HS-5 (cell line): ENCODE results near the gene IRAK3.
"Not testable (repeated sequence)": the region's sequence is repeated elsewhere in the genome, so short reads cannot be mapped to it uniquely, and the experiment has no call there.

Experiments
- DNase-seq: peaks from one replicate; pipeline ENCODE4 v3.0.0-alpha.2; 2012; ENCODE audit warnings: low read depth

Gene IRAK3

DNA sequence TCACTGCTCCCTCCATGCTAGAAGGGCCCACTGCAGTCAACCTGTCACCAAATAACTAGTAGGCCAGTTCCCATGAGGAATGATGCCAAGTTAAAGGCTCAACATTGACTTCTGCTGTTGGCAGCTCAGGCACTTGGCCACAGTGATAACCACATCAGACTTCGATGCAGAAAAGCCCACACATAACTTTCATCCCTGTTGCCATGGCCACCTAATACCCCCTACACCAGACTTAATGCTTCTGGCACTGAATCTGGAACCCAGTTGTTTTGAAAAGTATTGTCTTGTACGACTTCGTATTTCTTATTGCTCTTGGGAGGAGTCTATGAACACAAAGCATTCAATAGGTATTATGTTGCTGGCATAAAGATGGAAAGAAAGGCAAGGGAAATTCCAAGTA is 69.0 kb downstream of the IRAK3 start:
- DNase-seq, result no peak

GRCh38 chr12:66262737-66263136 is 73.7 kb downstream of the IRAK3 start:
- DNase-seq, result no peak

DNA sequence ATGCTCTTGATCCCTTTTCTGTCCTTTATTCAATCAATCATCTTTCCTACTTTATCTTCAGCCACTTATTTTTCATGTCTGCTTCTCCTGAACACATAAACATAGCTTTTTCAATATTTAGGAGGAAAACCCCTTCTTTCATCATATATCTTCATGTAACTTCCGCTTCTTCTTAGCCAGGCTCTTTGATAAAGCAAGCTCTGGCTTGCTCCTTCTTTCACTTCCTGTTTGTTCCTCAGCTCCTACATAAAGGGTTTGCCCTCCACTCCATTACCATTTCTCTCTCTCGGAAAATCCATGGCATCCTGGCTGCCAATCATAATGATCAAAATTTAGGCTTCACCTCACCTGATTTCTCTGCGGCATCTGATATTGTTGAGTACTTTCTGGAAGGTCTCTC is 79.5 kb downstream of the IRAK3 start:
- DNase-seq, result no peak

DNA sequence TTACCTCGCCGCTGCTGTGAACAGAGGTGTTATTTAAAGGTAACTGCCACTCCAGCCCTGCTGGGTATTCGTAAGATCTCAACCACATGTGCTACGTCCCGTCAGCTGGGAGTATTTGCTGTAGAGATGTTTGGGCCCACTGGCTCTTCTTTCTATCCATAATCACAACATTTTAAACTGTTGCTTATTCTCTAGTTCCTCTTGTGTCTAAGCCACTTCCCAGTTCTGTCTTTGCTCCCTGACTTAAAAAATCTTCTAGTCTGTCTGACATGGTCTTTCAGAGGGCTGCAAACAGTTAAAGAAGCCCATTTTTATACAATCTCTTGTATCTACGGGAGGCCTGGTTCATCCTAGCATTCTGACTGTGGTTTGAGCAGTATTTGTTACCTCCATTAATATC is 80.1 kb downstream of the IRAK3 start:
- no peak for DNase-seq

GRCh38 chr12:66269757-66270383 is 80.9 kb downstream of the IRAK3 start:
- DNase-seq, result peak; percentile 23

- no peak for DNase-seq
Observed at GRCh38 chr12:66270613-66271012, 81.6 kb downstream of the IRAK3 start.

- DNase-seq, result no peak
Observed at GRCh38 chr12:66272650-66273049, 83.6 kb downstream of the IRAK3 start.

DNA sequence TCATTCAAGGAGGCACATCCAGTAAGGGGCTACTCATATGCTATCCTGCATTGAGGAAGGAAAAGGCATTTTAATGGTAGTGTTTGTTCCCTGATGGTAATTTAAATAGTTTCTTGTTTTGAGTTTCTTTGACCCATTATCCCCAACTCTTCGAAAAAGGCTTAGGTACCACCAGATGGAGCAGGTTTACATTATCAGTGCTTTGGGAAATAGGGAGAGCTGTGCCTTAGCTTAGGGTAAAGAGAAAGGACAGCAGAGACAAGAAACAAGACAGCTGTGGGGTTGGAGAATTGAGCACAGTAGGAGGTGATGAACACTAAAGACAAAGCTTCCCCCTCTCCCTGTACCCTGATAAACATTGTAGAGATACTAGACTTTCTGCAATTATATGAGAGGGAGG is 84.1 kb downstream of the IRAK3 start:
- DNase-seq, result no peak

GRCh38 chr12:66275040-66275439 is 86.0 kb downstream of the IRAK3 start:
- DNase-seq, result no peak

GRCh38 chr12:66279123-66279712 is 90.2 kb downstream of the IRAK3 start:
- DNase-seq, result no peak

DNA sequence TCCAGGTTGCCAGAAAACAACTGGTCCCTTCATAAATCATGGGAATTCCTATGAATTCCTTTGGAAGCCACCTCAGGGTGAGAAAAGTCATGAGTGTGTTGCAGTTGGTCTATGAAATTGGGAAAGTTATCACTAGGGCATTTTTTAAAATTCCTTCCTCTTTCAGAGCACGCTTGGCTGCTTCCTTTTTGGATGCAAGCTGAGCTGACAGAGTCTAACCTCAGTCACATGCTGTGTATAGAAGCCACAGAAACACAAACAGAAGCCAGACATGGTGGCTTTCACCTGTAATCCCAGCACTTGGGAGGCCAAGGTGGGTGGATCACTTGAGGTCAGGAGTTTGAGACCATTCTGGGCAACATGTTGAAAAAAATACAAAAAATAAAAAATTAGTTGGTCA is 91.5 kb downstream of the IRAK3 start:
- DNase-seq, result no peak

DNA sequence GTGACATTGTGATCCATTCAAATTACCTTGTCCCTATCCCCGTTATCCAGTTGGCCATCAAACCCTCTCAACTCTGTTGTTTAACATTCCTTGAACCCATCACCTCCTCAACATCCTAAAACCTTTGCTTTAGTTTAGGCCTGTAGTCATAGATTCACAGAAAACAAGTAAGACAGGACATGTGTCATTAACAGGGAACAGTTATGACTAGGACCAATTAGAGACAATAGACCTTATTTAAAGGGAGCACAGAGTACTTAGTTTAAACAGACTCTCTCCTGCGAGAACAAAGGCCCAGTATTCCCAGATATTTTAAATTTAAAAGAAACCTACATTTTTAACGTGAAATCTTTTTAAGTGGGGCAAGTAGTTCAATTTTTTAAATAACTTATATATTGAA is 93.2 kb downstream of the IRAK3 start:
- no peak for DNase-seq

GRCh38 chr12:66287275-66287674 is 98.3 kb downstream of the IRAK3 start:
- DNase-seq, result no peak

DNA sequence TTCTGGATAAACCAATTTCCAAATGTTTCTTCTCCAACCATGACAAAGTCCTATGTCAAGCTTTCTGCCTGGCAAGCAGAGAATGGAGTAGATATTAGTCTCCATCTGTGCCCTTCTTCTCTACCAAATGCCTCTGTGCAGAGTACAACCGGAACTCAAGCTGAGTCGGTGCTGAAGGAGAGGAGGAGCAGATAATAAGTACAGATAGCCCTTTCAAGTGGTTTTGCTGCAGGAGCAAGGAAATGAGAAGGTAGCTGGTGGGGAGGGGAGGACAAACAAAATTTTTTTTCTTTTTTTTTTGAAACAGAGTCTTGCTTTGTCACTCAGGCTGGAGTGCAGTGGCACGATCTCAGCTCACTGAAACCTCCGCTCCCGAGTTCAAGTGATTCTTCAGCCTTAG is 99.1 kb downstream of the IRAK3 start:
- DNase-seq, result no peak

DNA sequence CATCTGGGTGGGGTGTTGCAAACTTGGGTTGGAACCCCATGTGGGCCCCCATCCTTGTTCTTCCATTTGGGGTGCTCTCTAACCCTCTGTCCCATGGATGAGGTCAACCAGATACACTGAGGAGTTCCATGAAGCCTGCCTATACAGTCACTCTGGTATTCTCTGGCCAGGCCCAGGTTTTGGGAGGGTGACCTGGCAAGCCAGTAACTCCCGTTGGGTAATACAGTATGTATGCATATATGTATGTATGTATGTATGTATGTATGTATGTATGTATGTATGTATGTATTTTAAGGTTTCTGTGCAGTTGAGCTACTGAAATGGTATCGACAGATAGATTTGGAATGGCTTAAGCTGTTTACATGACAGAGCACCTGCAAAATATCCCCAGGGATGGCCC is 100.5 kb downstream of the IRAK3 start:
- DNase-seq, result no peak

GRCh38 chr12:66290716-66291200 is 101.7 kb downstream of the IRAK3 start:
- no peak for DNase-seq

DNA sequence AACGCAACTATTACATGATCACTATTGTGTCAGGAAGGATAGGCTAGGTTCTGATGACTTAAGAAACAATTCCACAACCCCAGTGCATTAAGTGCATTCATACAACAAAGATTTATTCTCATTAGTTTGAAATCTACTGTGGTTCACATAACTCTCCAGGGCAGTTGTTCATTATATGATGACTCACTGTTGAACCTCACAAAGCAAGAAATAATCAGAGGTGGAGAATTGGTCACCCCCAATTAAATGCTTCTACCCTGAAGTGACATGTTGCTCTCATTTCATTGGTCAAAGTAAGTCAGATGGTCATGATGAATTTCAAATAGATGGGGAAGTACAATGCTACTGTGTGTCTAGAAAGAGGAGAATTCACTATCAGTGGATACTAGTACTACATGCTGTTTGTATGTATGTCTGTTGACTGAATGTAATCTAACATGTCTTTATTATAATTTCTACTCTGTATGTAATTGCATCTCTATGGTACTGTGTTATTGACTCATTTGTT is 107.2 kb downstream of the IRAK3 start:
- DNase-seq, result no peak

DNA sequence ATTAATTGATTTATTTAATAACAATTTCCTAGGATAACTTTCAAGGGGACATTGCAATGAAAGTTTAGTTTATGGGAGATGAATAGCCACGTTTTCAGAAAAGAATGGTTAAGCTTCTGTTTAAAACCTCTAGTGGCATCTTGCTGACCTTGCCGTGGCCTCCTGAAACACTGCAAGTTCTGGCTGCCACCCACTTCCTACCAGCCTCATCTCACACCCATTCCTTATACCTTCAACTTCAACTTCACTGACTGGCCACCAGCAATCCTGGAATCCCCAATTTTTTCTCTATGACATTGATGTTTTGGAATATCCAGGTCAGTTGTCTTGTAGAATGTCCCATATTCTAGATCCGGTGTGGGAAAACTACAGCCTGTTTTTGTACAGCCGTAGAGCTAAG is 108.1 kb downstream of the IRAK3 start:
- DNase-seq, result no peak

GRCh38 chr12:66297923-66298322 is 108.9 kb downstream of the IRAK3 start:
- DNase-seq, result no peak

DNA sequence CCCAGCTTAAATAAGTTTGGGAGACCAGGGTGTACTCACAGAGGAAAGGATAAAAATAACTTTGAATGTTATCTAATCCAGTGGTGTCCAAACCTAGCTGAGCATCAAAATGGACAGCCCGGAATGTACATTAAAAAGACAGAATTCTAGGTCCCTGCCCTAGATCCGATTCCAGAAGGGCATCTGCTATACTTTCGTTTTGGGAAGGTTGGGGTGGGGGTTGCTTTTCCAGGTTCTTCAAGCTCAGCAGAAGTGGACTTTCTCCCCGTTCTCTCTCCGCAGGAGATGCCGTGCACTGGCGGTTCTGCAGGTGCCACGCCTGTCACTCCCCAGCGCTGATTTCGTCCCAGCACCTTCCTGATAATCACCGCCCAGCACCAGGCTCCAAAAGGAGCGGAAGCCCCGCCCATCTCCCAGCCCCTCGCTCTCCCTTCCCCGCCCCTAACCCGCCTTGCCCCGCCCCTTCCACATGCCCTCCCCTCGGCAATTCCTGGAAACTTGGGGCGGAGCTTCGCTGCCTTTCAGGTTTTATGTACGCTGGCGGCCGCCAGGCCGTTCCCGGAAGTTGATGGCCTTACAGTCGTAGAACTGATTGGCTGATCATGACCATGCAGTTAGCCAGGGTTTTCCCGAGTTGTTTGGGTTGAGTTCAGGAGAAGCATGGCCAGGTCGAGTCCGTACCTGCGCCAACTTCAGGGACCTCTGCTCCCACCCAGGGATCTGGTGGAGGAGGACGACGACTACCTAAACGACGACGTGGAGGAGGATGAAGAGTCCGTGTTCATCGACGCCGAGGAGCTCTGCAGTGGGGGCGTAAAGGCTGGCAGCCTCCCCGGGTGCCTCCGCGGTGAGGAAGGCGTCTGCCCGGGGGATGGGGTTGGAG is 113.2 kb downstream of the IRAK3 start, which contains the start of gene HELB:
TSS of gene HELB (plus strand) at position 550 of the 883 bp plus-strand sequence. CDS start at position 661, 111 bp downstream.
- peak; percentile 90 for DNase-seq

DNA sequence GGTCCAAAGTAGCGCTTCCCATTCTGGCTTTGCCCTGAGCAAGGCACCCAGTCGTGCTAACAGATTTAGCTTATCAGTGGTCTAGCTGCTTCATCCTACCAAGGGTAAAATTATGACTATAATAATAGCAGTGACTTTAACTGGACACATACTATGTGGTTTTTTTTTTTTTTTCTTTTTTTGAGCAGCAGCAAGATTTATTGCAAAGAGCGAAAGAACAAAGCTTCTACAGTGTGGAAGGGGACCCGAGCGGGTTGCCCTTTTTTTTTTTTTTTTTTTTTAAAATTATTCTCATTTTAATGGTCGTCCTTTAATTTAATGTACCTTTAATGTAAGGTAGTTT is 113.8 kb downstream of the IRAK3 start:
- DNase-seq, result no peak

DNA sequence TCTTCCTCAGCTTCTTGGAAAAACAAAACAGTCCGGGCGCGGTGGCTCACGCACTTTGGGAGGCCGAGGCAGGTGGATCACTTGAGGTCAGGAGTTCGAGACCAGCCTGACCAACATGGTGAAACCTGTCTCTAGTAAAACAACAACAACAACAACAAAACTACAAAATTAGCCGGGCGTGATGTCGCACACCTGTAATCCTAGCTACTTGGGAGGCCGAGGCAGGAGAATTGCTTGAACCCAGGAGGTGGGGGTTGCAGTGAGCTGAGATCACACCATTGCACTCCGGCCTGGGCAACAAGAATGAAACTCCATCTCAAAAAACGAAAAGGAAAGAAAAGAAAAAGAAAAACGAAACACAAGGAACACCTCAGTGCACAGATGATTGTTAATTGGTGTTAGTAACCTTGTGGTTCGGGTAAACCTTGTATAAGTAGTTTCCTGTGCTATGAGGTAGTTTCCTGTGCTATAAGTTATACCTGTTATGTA is 114.3 kb downstream of the IRAK3 start:
- not testable (repeated sequence) for DNase-seq
